CD4-positive, alpha-beta T cell (primary cell): ENCODE measurements around the gene LPCAT2. TPM values are rescaled to one million over a fixed set of nuclear protein-coding genes. Genes with fewer than 3 reads are reported as not detected.

Source experiments
- ATAC-seq: fragments of 200-7000 bp; cut with Tn5 transposase; one replicate; pipeline ENCODE4 v1.10.0; 2022; ENCODE audit warnings: mild to moderate bottlenecking; ENCODE audit not compliant: poor library complexity
- CTCF ChIA-PET: fragments of 350-600 bp; sonication (Branson Sonifier 250); formaldehyde crosslinking; loops from one replicate; lab custom pipeline; 2021; ENCODE audit warnings: antibody characterized with exemption, inconsistent platforms; lab: Charles Lee
- POLR2A ChIA-PET: fragments of 350-600 bp; sonication (Branson Sonifier 250); formaldehyde crosslinking; loops from one replicate; lab custom pipeline; 2021; ENCODE audit warnings: antibody characterized with exemption, inconsistent platforms; lab: Charles Lee
- DNase-seq, 14 experiments: peaks; one replicate each; pipeline ENCODE4 v3.0.0-alpha.2; 2013 to 2020; ENCODE audit warnings: mixed read lengths in 2 of 14
- H3K27ac ChIP-seq, 2 donors: one replicate each; pipeline versions ENCODE4 v1.5.1 to v1.7.0; 2013; ENCODE audit warnings: low read length in 2 of 2, low read depth in 1 of 2, mild to moderate bottlenecking in 1 of 2
- H3K27me3 ChIP-seq, 2 experiments: 1 replicate in 1 of 2; 2 replicates in 1 of 2; pipeline versions ENCODE4 v1.6.1 to v1.7.0; 2013; ENCODE audit warnings: low read length in 2 of 2, control low read depth in 1 of 2, mild to moderate bottlenecking in 1 of 2, moderate library complexity in 1 of 2; ENCODE audit not compliant: insufficient read depth in 2 of 2, control insufficient read depth in 1 of 2
- H3K36me3 ChIP-seq: one replicate; pipeline ENCODE4 v1.6.1; 2013; ENCODE audit warnings: low read length, control low read depth; ENCODE audit not compliant: insufficient read depth
- H3K4me1 ChIP-seq: one replicate; pipeline ENCODE4 v1.6.1; 2013; ENCODE audit warnings: low read length, control low read depth; ENCODE audit not compliant: insufficient read depth
- H3K4me3 ChIP-seq: one replicate; pipeline ENCODE4 v1.5.1; 2013; ENCODE audit warnings: mild to moderate bottlenecking, low read length, moderate library complexity
- H3K9me3 ChIP-seq, 2 experiments: 1 replicate in 1 of 2; 2 replicates in 1 of 2; pipeline versions ENCODE4 v1.6.1 to v1.7.0; 2013; ENCODE audit warnings: low read length in 2 of 2, mild to moderate bottlenecking in 2 of 2, control low read depth in 1 of 2, moderate library complexity in 1 of 2; ENCODE audit not compliant: control insufficient read depth in 1 of 2, insufficient read depth in 1 of 2
- H3K27ac Mint-ChIP-seq: one replicate; pipeline ENCODE4 v1.8.0; 2020; ENCODE audit warnings: mixed read lengths
- H3K27me3 Mint-ChIP-seq: one replicate; pipeline ENCODE4 v1.8.0; 2021; ENCODE audit warnings: mixed read lengths
- H3K36me3 Mint-ChIP-seq: one replicate; pipeline ENCODE4 v1.8.0; 2021; ENCODE audit warnings: low read depth, mixed read lengths
- H3K4me1 Mint-ChIP-seq: one replicate; pipeline ENCODE4 v1.8.0; 2021; ENCODE audit warnings: low read depth, mixed read lengths
- H3K4me3 Mint-ChIP-seq: one replicate; pipeline ENCODE4 v1.8.0; 2020; ENCODE audit warnings: mild to moderate bottlenecking, mixed read lengths
- H3K9me3 Mint-ChIP-seq: one replicate; pipeline ENCODE4 v1.8.0; 2020; ENCODE audit warnings: mixed read lengths
- CTCF ChIP-seq: fragments of 200-600 bp; IDR thresholded peaks from one replicate; pipeline ENCODE4 v1.8.0; 2022; ENCODE audit warnings: antibody characterized with exemption, mild to moderate bottlenecking
- intact Hi-C, 2 experiments: fragments of 100-400 bp; cut with DNase I in 1 of 2; cut with micrococcal nuclease in 1 of 2; formaldehyde crosslinking; loops; one replicate each; pipeline versions ENCODE4 v1.15.1 to v1.9.0; 2023 to 2025; cut with DNase I, micrococcal nuclease
- total RNA-seq, 174 experiments: library from RNA in 2 of 174; stranded (reverse) in 2 of 174; gene quantifications; one replicate each; pipeline ENCODE4 v1.2.3 and lab custom pipeline; 2021 to 2026

The LPCAT2 gene
- total RNA-seq, 2 experiments from 2014 or later = 0.22 to 0.36 TPM

GRCh38 chr16:55585631-55586030 is 76.8 kb downstream of the LPCAT2 start:
- H3K4me3 Mint-ChIP-seq = no peak overlapping the region
- no peaks in the 10 kb centered on the region for H3K4me1 Mint-ChIP-seq
- ChIA-PET CTCF (interaction anchor here (1.2 kb wide), 1 partner anchor 10 kb away, joined by 3 read pairs; no protein-coding TSS in a partner anchor), POLR2A (no interaction called here)
- H3K27me3 Mint-ChIP-seq = peaks cover 9% of the 10 kb centered on the region
- no peak for TF ChIP-seq CTCF
- H3K36me3 ChIP-seq = no peaks in the 10 kb centered on the region
- no peaks in the 10 kb centered on the region for H3K4me1 ChIP-seq
- H3K27ac ChIP-seq = no peak overlapping the region
- DNase-seq = no peak
- no peaks in the 10 kb centered on the region for H3K9me3 ChIP-seq
- no peak overlapping the region for H3K4me3 ChIP-seq
- no peak for ATAC-seq
- H3K27ac Mint-ChIP-seq = no peak overlapping the region
- H3K27me3 ChIP-seq = no peaks in the 10 kb centered on the region
- no peaks in the 10 kb centered on the region for H3K36me3 Mint-ChIP-seq
- no peaks in the 10 kb centered on the region for H3K9me3 Mint-ChIP-seq
- intact Hi-C loops = no loop called here

GRCh38 chr16:55588799-55589198 is 79.9 kb downstream of the LPCAT2 start:
- ChIA-PET CTCF (no interaction called here), POLR2A (no interaction called here)
- TF ChIP-seq CTCF = no peak
- no peak for DNase-seq
- Mint-ChIP-seq H3K4me1 (no peaks in the 10 kb centered on the region), H3K27ac (no peak overlapping the region), H3K9me3 (no peaks in the 10 kb centered on the region), H3K27me3 (peaks cover 24% of the 10 kb centered on the region), H3K36me3 (no peaks in the 10 kb centered on the region), H3K4me3 (no peak overlapping the region)
- Histone ChIP-seq H3K36me3 (no peaks in the 10 kb centered on the region), H3K27ac (no peak overlapping the region), H3K27me3 (peaks cover 0 to 10% of the 10 kb centered on the region in 2 experiments), H3K9me3 (no peaks in the 10 kb centered on the region), H3K4me3 (no peak overlapping the region), H3K4me1 (no peaks in the 10 kb centered on the region)
- intact Hi-C loops = no loop called here
- ATAC-seq = no peak

GRCh38 chr16:55592306-55592705 is 83.4 kb downstream of the LPCAT2 start:
- ATAC-seq (no peak), DNase-seq (no peak)
- POLR2A ChIA-PET = no interaction called here
- intact Hi-C loops = no loop called here
- Mint-ChIP-seq H3K4me3 (no peak overlapping the region), H3K27ac (no peak overlapping the region), H3K27me3 (peaks cover 44% of the 10 kb centered on the region), H3K4me1 (no peaks in the 10 kb centered on the region), H3K9me3 (no peaks in the 10 kb centered on the region), H3K36me3 (no peaks in the 10 kb centered on the region)
- Histone ChIP-seq H3K9me3 (no peaks in the 10 kb centered on the region), H3K4me1 (no peaks in the 10 kb centered on the region), H3K4me3 (no peak overlapping the region), H3K27ac (no peak overlapping the region), H3K27me3 (peaks cover 0 to 10% of the 10 kb centered on the region in 2 experiments), H3K36me3 (no peaks in the 10 kb centered on the region)
- CTCF ChIA-PET = no interaction called here
- no peak for TF ChIP-seq CTCF
